Measurements from ENCODE around the gene TTN.

Gene TTN

GRCh38 chr2:178628605-178629004 is 178.6 kb downstream of the TTN start:
- no peak for DNase-seq (ENCODE audit: low spot score)
- POLR2A ChIA-PET (ENCODE audit: low non-redundant PET): no interaction called here

GRCh38 chr2:178627401-178627800 is 179.8 kb downstream of the TTN start:
- no peak overlapping the region for H3K27ac ChIP-seq
- CTCF ChIA-PET: no interaction called here
- POLR2A ChIA-PET (ENCODE audit: low non-redundant PET): no interaction called here
- TF ChIP-seq, protein P1, sequence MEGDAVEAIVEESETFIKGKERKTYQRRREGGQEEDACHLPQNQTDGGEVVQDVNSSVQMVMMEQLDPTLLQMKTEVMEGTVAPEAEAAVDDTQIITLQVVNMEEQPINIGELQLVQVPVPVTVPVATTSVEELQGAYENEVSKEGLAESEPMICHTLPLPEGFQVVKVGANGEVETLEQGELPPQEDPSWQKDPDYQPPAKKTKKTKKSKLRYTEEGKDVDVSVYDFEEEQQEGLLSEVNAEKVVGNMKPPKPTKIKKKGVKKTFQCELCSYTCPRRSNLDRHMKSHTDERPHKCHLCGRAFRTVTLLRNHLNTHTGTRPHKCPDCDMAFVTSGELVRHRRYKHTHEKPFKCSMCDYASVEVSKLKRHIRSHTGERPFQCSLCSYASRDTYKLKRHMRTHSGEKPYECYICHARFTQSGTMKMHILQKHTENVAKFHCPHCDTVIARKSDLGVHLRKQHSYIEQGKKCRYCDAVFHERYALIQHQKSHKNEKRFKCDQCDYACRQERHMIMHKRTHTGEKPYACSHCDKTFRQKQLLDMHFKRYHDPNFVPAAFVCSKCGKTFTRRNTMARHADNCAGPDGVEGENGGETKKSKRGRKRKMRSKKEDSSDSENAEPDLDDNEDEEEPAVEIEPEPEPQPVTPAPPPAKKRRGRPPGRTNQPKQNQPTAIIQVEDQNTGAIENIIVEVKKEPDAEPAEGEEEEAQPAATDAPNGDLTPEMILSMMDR (conservative IDR thresholded peaks at IDR 0.05; ENCODE audit: low read depth): no peak
- DNase-seq (ENCODE audit: low spot score): no peak

More at GRCh38 chr2:178628605-178629004, 178.6 kb downstream of the TTN start:
- CTCF ChIA-PET: no interaction called here
- TF ChIP-seq, protein P1 (conservative IDR thresholded peaks at IDR 0.05; ENCODE audit: low read depth): no peak
- no peak overlapping the region for H3K27ac ChIP-seq

DNA sequence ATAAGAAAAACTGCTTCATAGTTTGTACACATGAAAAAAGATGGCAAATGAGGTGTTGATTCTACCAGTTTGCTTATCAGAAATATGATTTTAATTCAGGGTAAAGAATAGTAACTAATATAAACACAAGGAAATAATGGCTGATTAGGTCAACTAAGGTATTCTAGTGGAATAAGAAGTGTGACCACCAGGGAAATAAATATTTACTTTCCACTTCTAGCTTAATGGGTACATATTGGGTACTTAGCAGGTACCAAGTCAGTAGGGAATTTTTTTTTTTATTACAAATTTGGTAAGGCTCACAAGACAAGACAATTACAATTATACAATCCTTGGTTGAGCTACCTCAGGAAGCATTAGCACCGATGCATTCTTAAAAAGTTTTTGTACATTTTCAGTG is 191.3 kb downstream of the TTN start:
- no peak for DNase-seq (ENCODE audit: low spot score)
- CTCF ChIA-PET: no interaction called here

GRCh38 chr2:178602901-178603300 is 204.3 kb downstream of the TTN start:
- ChIA-PET POLR2A (ENCODE audit: low non-redundant PET) (no interaction called here), CTCF (no interaction called here)
- TF ChIP-seq, protein P1 (conservative IDR thresholded peaks at IDR 0.05; ENCODE audit: low read depth): no peak
- DNase-seq (ENCODE audit: low spot score): no peak
- H3K27ac ChIP-seq: no peak overlapping the region

More for the DNA sequence above, 191.3 kb downstream of the TTN start:
- H3K27ac ChIP-seq: no peak overlapping the region
- TF ChIP-seq, protein P1 (conservative IDR thresholded peaks at IDR 0.05; ENCODE audit: low read depth): no peak
- POLR2A ChIA-PET (ENCODE audit: low non-redundant PET): no interaction called here

GRCh38 chr2:178592655-178593054 is 214.6 kb downstream of the TTN start:
- DNase-seq (ENCODE audit: low spot score): no peak
- ChIA-PET CTCF (interaction anchor here (0.7 kb wide), 1 partner anchor 686 kb away, joined by 3 read pairs; no protein-coding TSS in a partner anchor), POLR2A (ENCODE audit: low non-redundant PET) (no interaction called here)
- no peak overlapping the region for H3K27ac ChIP-seq
- TF ChIP-seq, protein P1 (conservative IDR thresholded peaks at IDR 0.05; ENCODE audit: low read depth): no peak

DNA sequence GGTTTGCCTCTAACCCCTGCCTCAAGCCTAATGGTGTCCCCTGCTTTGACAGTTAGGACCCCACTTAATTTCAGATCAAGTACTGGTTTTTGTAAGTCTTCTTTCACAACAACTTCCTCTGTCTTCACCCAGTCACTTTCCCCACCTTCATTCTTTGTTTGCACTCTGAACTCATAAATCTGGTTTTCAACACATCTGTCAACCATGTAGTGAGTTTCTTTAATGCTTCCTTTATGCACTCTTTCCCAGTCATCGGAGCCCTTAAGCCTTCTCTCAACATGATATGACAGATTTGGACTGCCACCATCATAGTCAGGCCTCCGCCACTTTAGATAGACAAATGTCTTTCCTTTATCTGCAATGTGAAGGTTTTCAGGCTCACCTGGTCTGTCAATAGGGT is 217.9 kb downstream of the TTN start:
- ChIA-PET POLR2A (ENCODE audit: low non-redundant PET) (no interaction called here), CTCF (no interaction called here)
- no peak overlapping the region for H3K27ac ChIP-seq
- no peak for DNase-seq (ENCODE audit: low spot score)
- TF ChIP-seq, protein P1 (conservative IDR thresholded peaks at IDR 0.05; ENCODE audit: low read depth): no peak

GRCh38 chr2:178584666-178585065 is 222.6 kb downstream of the TTN start:
- ChIA-PET CTCF (no interaction called here), POLR2A (ENCODE audit: low non-redundant PET) (no interaction called here)
- H3K27ac ChIP-seq: no peak overlapping the region
- TF ChIP-seq, protein P1 (conservative IDR thresholded peaks at IDR 0.05; ENCODE audit: low read depth): no peak
- DNase-seq (ENCODE audit: low spot score): no peak
